SK-N-MC (cell line): ENCODE data around the gene ITPRIPL1.

Source experiments
- EZH2 ChIP-seq: fragments of 200-600 bp; sonication (generic); IDR thresholded peaks from one replicate; pipeline ENCODE4 v1.6.1; 2017; ENCODE audit warnings: antibody characterized with exemption
- FOXP2 ChIP-seq: optimal IDR thresholded peaks from 2 replicates; pipeline ENCODE3; 2011; ENCODE audit warnings: mild to moderate bottlenecking, moderate library complexity; ENCODE audit not compliant: insufficient read depth; ENCODE audit errors: extremely low read length, control extremely low read depth
- POLR2AphosphoS5 ChIP-seq: IDR thresholded peaks from 2 replicates; pipeline ENCODE4 v1.6.1; 2012; ENCODE audit warnings: mild to moderate bottlenecking, low read depth, low read length, borderline replicate concordance

DNA sequence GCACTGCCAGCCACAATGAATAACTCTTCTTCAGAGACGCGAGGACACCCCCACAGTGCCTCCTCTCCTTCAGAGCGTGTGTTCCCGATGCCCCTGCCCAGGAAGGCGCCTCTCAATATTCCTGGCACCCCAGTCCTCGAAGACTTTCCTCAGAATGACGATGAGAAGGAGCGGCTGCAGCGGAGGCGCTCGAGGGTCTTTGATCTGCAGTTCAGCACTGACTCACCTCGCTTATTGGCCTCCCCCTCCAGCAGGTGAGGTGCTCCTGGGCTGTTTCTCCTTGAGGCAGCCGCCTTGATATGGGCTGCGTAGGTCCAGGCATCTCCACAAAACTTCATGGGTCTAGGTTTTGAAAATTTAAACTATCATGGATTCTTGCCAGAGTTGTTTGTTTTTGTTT lies 16.5 kb downstream of the ITPRIPL1 start:
- TF ChIP-seq POLR2AphosphoS5 (no peak), EZH2 (no peak), FOXP2 (no peak)
